Measurements from ENCODE around the gene SOCS1. TPM values are rescaled to one million over a fixed set of nuclear protein-coding genes. Genes with fewer than 3 reads are reported as not detected.

Gene SOCS1
- polyA plus RNA-seq, 1 experiment = 11.6 TPM

DNA sequence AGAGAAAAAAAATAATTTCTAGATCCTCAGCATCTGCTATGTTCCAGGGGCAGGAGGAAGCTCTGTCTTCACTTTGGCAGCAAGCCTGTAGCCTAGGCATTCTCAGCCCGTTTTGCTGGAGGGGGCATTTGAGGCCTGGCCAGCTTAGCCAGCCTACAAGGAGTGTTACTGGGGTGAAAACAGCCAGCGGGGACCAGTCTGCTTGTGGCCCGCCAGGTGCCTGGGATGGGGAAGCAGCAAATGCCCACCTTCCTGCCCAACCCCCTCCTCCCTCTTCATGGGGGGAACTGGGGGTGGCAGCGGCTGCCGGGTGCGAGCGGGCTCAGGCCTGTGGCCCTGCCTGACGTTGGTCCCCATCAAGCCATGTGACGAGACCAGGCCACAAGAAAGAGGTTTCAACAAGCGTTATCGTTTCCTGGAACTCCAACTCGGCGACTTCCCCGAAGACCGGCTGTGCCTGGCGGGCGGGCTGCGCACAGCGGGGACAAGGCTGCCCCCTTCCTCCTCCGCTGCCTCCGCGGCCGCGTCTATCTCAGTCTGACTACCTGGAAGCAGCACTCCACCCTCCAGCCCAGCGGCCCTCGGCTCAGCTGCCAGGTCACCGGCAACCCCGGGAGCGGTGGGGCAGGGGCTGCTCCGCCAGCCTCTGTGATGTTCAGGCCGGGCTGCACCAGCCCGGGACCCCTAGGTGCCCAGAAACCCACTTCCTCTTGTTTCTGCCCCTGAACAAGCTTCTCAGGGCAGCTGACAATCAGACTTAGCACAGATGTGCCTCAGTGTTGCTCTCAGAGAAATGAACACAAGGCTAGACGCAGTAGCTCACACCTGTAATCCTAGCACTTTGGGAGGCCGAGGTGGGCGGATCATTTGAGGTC, 22.9 kb downstream of the SOCS1 start:
- Histone ChIP-seq H3K9me3 (ENCODE audit: control insufficient read depth, insufficient read depth, low read length) (no peaks in the 10 kb centered on the region), H3K27ac (ENCODE audit: low read depth, low read length) (no peak overlapping the region), H3K27me3 (ENCODE audit: control insufficient read depth, insufficient read depth, low read length) (no peaks in the 10 kb centered on the region), H3K4me3 (ENCODE audit: low read depth, low read length) (no peak overlapping the region)
- ChIA-PET CTCF (interaction anchor here (1.2 kb wide), 1 partner anchor 31 kb away, joined by 3 read pairs; no protein-coding TSS in a partner anchor), POLR2A (interaction anchor here (0.6 to 0.7 kb wide), 2 partner anchors 22 to 33 kb away, joined by 3 to 4 read pairs; no protein-coding TSS in a partner anchor)
- TF ChIP-seq, protein P1, sequence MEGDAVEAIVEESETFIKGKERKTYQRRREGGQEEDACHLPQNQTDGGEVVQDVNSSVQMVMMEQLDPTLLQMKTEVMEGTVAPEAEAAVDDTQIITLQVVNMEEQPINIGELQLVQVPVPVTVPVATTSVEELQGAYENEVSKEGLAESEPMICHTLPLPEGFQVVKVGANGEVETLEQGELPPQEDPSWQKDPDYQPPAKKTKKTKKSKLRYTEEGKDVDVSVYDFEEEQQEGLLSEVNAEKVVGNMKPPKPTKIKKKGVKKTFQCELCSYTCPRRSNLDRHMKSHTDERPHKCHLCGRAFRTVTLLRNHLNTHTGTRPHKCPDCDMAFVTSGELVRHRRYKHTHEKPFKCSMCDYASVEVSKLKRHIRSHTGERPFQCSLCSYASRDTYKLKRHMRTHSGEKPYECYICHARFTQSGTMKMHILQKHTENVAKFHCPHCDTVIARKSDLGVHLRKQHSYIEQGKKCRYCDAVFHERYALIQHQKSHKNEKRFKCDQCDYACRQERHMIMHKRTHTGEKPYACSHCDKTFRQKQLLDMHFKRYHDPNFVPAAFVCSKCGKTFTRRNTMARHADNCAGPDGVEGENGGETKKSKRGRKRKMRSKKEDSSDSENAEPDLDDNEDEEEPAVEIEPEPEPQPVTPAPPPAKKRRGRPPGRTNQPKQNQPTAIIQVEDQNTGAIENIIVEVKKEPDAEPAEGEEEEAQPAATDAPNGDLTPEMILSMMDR (IDR thresholded peaks at IDR 0.05; ENCODE audit: low read depth, low read length) = no peak
- DNase-seq (ENCODE audit: low read depth, low spot score) = no peak

DNA sequence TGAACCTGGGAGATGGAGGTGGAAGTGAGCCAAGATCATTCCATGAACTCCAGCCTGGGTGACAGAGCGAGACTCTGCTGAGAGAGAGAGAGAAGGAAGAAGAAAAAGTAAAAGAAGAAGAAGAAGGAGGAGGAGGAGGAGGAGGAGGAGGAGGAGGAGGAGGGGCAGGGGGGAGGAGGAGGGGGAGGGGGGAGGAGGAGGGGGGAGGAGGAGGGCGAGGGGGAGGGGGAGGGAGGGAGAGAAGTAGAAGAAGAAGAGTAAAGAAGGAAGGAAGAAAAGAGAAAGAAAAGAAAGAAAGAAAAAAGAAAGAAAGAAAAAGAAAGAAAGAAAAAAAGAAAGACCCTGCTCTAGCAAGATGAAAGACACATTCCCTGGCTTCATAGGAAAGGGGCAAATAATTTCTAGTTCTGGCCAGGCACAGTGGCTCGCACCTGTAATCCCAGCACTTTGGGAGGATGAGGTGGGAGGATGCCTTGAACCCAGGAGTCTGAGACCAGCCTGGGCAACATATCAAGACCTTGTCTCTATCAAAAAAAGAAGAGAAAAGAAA, 23.6 kb downstream of the SOCS1 start:
- Histone ChIP-seq H3K27ac (ENCODE audit: low read depth, low read length) (no peak overlapping the region), H3K4me3 (ENCODE audit: low read depth, low read length) (no peak overlapping the region), H3K27me3 (ENCODE audit: control insufficient read depth, insufficient read depth, low read length) (no peaks in the 10 kb centered on the region), H3K9me3 (ENCODE audit: control insufficient read depth, insufficient read depth, low read length) (no peaks in the 10 kb centered on the region)
- ChIA-PET CTCF (no interaction called here), POLR2A (no interaction called here)
- no peak for DNase-seq (ENCODE audit: low read depth, low spot score)
- TF ChIP-seq, protein P1 (IDR thresholded peaks at IDR 0.05; ENCODE audit: low read depth, low read length) = no peak

DNA sequence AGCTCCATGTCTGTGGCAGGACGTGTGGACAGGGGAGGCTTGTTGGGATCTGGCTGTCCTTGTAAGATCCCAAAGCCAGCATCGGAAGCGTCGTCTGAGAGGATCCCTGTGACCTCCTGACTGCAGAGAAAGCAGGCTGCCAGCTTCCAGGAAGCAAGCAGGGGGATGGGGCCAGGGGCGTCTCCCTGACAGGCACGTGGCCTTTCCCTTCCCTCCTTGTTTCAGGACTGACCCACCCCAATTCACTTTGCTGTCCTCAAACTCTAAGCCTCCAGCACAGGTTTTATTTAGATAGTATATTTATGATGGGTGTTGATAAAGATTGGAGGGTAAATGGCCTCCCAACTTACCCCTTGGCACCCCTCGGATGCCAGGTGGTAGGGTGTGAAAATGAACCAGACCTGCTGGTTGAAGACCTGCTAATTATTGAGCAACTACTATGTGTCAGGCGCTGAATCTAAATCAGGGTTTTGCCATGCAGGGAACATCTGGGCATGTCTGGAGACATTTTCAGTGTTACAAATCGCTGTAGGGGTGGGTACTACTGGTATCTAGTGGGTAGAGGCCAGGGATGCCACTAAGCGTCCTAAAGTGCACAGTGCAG, 24.5 kb downstream of the SOCS1 start:
- POLR2A ChIA-PET = no interaction called here
- CTCF ChIA-PET = interaction anchor here (0.5 kb wide), 1 partner anchor 269 kb away, joined by 5 read pairs; no protein-coding TSS in a partner anchor
- Histone ChIP-seq H3K27me3 (ENCODE audit: control insufficient read depth, insufficient read depth, low read length) (no peaks in the 10 kb centered on the region), H3K9me3 (ENCODE audit: control insufficient read depth, insufficient read depth, low read length) (no peaks in the 10 kb centered on the region), H3K4me3 (ENCODE audit: low read depth, low read length) (no peak overlapping the region), H3K27ac (ENCODE audit: low read depth, low read length) (no peak overlapping the region)
- DNase-seq (ENCODE audit: low read depth, low spot score) = no peak
- TF ChIP-seq, protein P1 (IDR thresholded peaks at IDR 0.05; ENCODE audit: low read depth, low read length) = no peak

DNA sequence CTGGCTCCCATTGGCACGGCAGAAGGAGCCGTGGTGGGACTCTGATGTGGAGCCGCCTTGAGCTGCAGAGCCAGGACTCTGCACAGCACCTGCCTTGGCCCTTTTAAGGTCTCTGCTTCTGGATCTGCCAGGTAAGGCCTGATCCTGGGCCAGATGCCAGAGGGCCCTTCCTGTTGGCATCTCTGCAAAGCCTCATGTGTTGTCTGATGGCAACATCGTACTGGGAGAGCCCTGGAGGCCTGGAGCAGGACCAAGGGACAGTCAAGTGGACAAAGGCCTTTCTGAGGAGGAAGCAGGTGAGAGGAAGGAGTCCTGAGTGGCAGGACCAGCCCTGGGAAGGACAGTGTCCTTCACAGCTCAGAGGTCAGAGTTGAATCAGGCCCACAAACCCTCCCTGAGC, 26.1 kb downstream of the SOCS1 start:
- ChIA-PET POLR2A (no interaction called here), CTCF (no interaction called here)

More for the DNA sequence above, 26.1 kb downstream of the SOCS1 start:
- Histone ChIP-seq H3K4me3 (ENCODE audit: low read depth, low read length) (no peak overlapping the region), H3K27me3 (ENCODE audit: control insufficient read depth, insufficient read depth, low read length) (no peaks in the 10 kb centered on the region), H3K9me3 (ENCODE audit: control insufficient read depth, insufficient read depth, low read length) (no peaks in the 10 kb centered on the region; the same call in 1 of the 2 replicates), H3K27ac (ENCODE audit: low read depth, low read length) (no peak overlapping the region)
- TF ChIP-seq, protein P1 (IDR thresholded peaks at IDR 0.05; ENCODE audit: low read depth, low read length) = no peak
- DNase-seq (ENCODE audit: low read depth, low spot score) = no peak

Data from AG04450 (cell line).